Endothelial cell of umbilical vein (primary cell): ENCODE results near the gene LRRC59. TPM values are rescaled to one million over a fixed set of nuclear protein-coding genes. Genes with fewer than 3 reads are reported as not detected.

ENCODE experiments used
- Bru-seq: library from RNA; stranded (reverse); fragments of 400-500 nt; gene quantifications from one replicate; lab custom pipeline; 2021; lab: Mats Ljungman, UMichigan
- BruChase-seq, 2 experiments: library from RNA; stranded (reverse); fragments of 400-500 nt; gene quantifications; one replicate each; lab custom pipeline; 2021; lab: Mats Ljungman, UMichigan
- BruUV-seq: library from RNA; stranded (reverse); fragments of 400-500 nt; replicated peaks from 2 replicates; lab custom pipeline; 2021; lab: Mats Ljungman, UMichigan
- CTCF ChIA-PET: fragments of 300-600, 350-600 bp; sonication (Branson Sonifier 250); formaldehyde crosslinking; loops from one replicate; lab custom pipeline; 2021; ENCODE audit warnings: antibody characterized with exemption, inconsistent platforms; lab: Charles Lee
- POLR2A ChIA-PET: fragments of 300-600, 350-600 bp; sonication (Branson Sonifier 250); formaldehyde crosslinking; loops from one replicate; lab custom pipeline; 2021; ENCODE audit warnings: antibody characterized with exemption, inconsistent platforms; lab: Charles Lee
- DNase-seq: peaks from one replicate; pipeline ENCODE4 v3.0.0-alpha.2; 2011; ENCODE audit warnings: low read depth, low spot score
- FAIRE-seq: peaks from 2 replicates; lab custom pipeline; 2011; peaks lifted over from hg19 to GRCh38; lab: Jason Lieb, UNC
- H2AFZ ChIP-seq: 2 replicates; pipeline ENCODE4 v1.6.0; 2012; ENCODE audit warnings: low read depth, low read length, control low read depth, inconsistent platforms
- H3K27ac ChIP-seq: 2 replicates; pipeline ENCODE4 v1.5.1; 2011; ENCODE audit warnings: low read depth, mild to moderate bottlenecking, control low read depth, low read length, moderate library complexity; ENCODE audit not compliant: insufficient read depth
- H3K27me3 ChIP-seq, 2 experiments: 2 replicates each; pipeline versions ENCODE4 v1.6.0 to v1.6.1; 2011; ENCODE audit warnings: low read length in 2 of 2, mixed read lengths in 1 of 2; ENCODE audit not compliant: control insufficient read depth in 2 of 2, insufficient read depth in 2 of 2
- H3K36me3 ChIP-seq, 2 experiments: 2 replicates in 1 of 2; 3 replicates in 1 of 2; pipeline ENCODE4 v1.5.1; 2011; ENCODE audit warnings: low read length in 2 of 2, mild to moderate bottlenecking in 1 of 2, moderate library complexity in 1 of 2; ENCODE audit not compliant: control insufficient read depth in 2 of 2, insufficient read depth in 2 of 2; ENCODE audit errors: extremely low read depth in 1 of 2
- H3K4me1 ChIP-seq: 3 replicates; pipeline ENCODE4 v1.5.1; 2011; ENCODE audit warnings: mild to moderate bottlenecking, low read length; ENCODE audit not compliant: control insufficient read depth, insufficient read depth; ENCODE audit errors: extremely low read depth
- H3K4me2 ChIP-seq: 2 replicates; pipeline ENCODE4 v1.6.1; 2011; ENCODE audit warnings: low read length, control low read depth, mixed read lengths; ENCODE audit not compliant: insufficient read depth
- H3K4me3 ChIP-seq, 3 experiments: fragments of 200-600 bp in 1 of 3; sonication (generic), shearing (Covaris generic) in 1 of 3; replicated peaks in 1 of 3; 2 replicates each; pipeline ENCODE4 v1.5.1; 2011 to 2016; ENCODE audit warnings: control low read depth in 3 of 3, low read length in 3 of 3, mild to moderate bottlenecking in 2 of 3, inconsistent platforms in 1 of 3, low read depth in 1 of 3, moderate library complexity in 1 of 3; ENCODE audit not compliant: insufficient read depth in 1 of 3
- H3K79me2 ChIP-seq: 2 replicates; pipeline ENCODE4 v1.6.0; 2012; ENCODE audit warnings: low read length, inconsistent platforms; ENCODE audit not compliant: control insufficient read depth, insufficient read depth
- H3K9ac ChIP-seq: replicated peaks from 2 replicates; pipeline ENCODE3; 2011; ENCODE audit warnings: low read length, control low read depth; ENCODE audit not compliant: insufficient read depth; ENCODE audit errors: extremely low read depth
- H3K9me1 ChIP-seq: replicated peaks from 3 replicates; pipeline ENCODE4 v1.6.0; 2011; ENCODE audit warnings: mild to moderate bottlenecking, low read length; ENCODE audit not compliant: control insufficient read depth, insufficient read depth; ENCODE audit errors: extremely low read depth
- H3K9me3 ChIP-seq: replicated peaks from 2 replicates; pipeline ENCODE4 v1.5.1; 2012; ENCODE audit warnings: low read length, inconsistent platforms; ENCODE audit not compliant: control insufficient read depth, insufficient read depth
- H4K20me1 ChIP-seq: replicated peaks from 2 replicates; pipeline ENCODE3; 2011; ENCODE audit warnings: mild to moderate bottlenecking, low read length; ENCODE audit not compliant: control insufficient read depth, insufficient read depth; ENCODE audit errors: extremely low read depth
- EZH2 ChIP-seq: IDR thresholded peaks from 2 replicates; pipeline ENCODE4 v1.6.1; 2012; ENCODE audit warnings: borderline replicate concordance, low read depth, mild to moderate bottlenecking, moderate library complexity, low read length, inconsistent platforms; ENCODE audit not compliant: severe bottlenecking
- FOS ChIP-seq: IDR thresholded peaks from 2 replicates; pipeline ENCODE4 v1.6.1; 2011; ENCODE audit warnings: mild to moderate bottlenecking, low read length, moderate library complexity, borderline replicate concordance; ENCODE audit not compliant: insufficient read depth
- GATA2 ChIP-seq: IDR thresholded peaks from 2 replicates; pipeline ENCODE4 v1.7.0; 2011; ENCODE audit warnings: low read depth, mild to moderate bottlenecking, moderate library complexity, mixed read lengths, low read length; ENCODE audit not compliant: insufficient read length, insufficient read depth
- JUN ChIP-seq: IDR thresholded peaks from 2 replicates; pipeline ENCODE4 v1.6.1; 2011; ENCODE audit warnings: borderline replicate concordance, low read depth; ENCODE audit not compliant: insufficient read length, insufficient read depth
- MYC ChIP-seq: IDR thresholded peaks from one replicate; pipeline ENCODE4 v1.6.1; 2011; ENCODE audit warnings: mild to moderate bottlenecking, low read depth, low read length
- POLR2A ChIP-seq: IDR thresholded peaks from 2 replicates; pipeline ENCODE4 v1.6.1; 2012; ENCODE audit warnings: low read depth, mild to moderate bottlenecking, control low read depth, low read length
- POLR2AphosphoS5 ChIP-seq: IDR thresholded peaks from 2 replicates; pipeline ENCODE4 v1.6.1; 2012; ENCODE audit warnings: low read depth, mild to moderate bottlenecking, control low read depth, low read length, moderate library complexity; ENCODE audit not compliant: insufficient read depth
- dilution Hi-C: fragments of 300-500 bp; cut with MboI; formaldehyde crosslinking; loops from one replicate; pipeline ENCODE4 v1.15.0; 2019; ENCODE audit warnings: low sequenced_read_pairs; ENCODE audit not compliant: extremely low pct_ligation_motif_present
- intact Hi-C: fragments of 100-400 bp; cut with micrococcal nuclease; formaldehyde crosslinking; loops from one replicate; pipeline ENCODE4 v1.10.0; 2022
- long read RNA-seq: library from polyadenylated mRNA; stranded (forward); transcript quantifications from one replicate; pipeline ENCODE4 v2.0.0, GENCODE V29; 2021
- polyA minus RNA-seq, 3 experiments: library from RNA; depleted of rRNA, polyadenylated mRNA; stranded (reverse); fragments of >200 nt; gene quantifications; 1 replicate in 1 of 3; 2 replicates in 2 of 3; pipeline ENCODE4 v1.2.3, GENCODE V29; 2011
- polyA plus RNA-seq, 4 experiments: library from polyadenylated mRNA; depleted of rRNA in 3 of 4; stranded (reverse) in 3 of 4; unstranded in 1 of 4; fragments of >200 nt; gene quantifications; 2 replicates each; pipeline versions ENCODE4 v1.2.1 to v1.2.3, GENCODE V29; 2011 to 2012; ENCODE audit warnings: missing spikeins in 1 of 4
- total RNA-seq: library from RNA; stranded (reverse); gene quantifications from 2 replicates; pipeline ENCODE4 v1.2.3, GENCODE V29; 2021
- TF ChIP-seq, protein P1 (sequence below): IDR thresholded peaks from 2 replicates; pipeline ENCODE4 v1.6.1; 2011; ENCODE audit not compliant: insufficient read depth, insufficient read length
- TF ChIP-seq, protein P2 (sequence below), 2 donors: IDR thresholded peaks; 1 replicate in 1 of 2; 2 replicates in 1 of 2; pipeline ENCODE4 v1.5.1; 2011; ENCODE audit warnings: low read length in 2 of 2, mild to moderate bottlenecking in 2 of 2, moderate library complexity in 2 of 2, control low read depth in 1 of 2, inconsistent platforms in 1 of 2, low read depth in 1 of 2; ENCODE audit not compliant: insufficient read depth in 1 of 2; ENCODE audit errors: extremely low read depth in 1 of 2

The LRRC59 gene
- 179 and 183 TPM in 2 replicates for total RNA-seq
- 88.3 and 93.9 TPM in 2 replicates for polyA plus RNA-seq
- 114 and 124 TPM in 2 replicates for polyA plus RNA-seq (2011; cell fraction: cytosol; rRNA removed)
- 80.0 and 87.0 TPM in 2 replicates for polyA plus RNA-seq (2011; cell fraction: nucleus; rRNA removed)
- 205 and 230 TPM in 2 replicates for polyA plus RNA-seq (2012)
- polyA minus RNA-seq = 137 and 138 TPM in 2 replicates
- polyA minus RNA-seq (2011; cell fraction: cytosol; rRNA and poly(A)+ RNA removed) = 76.6 TPM
- 55.9 and 75.2 TPM in 2 replicates for polyA minus RNA-seq (2011; cell fraction: nucleus; rRNA and poly(A)+ RNA removed)
- Bru-seq, nascent RNA = percentile 94 among the genes with signal in this experiment
- percentile 97 among the genes with signal in this experiment for BruChase-seq, experiment 1, labeled RNA remaining after a 6-hour chase
- BruChase-seq, experiment 2, labeled RNA remaining after a 2-hour chase = percentile 93 among the genes with signal in this experiment
- long read RNA-seq, transcript LRRC59-201 (7 exons, 2,910 nt) = major isoform, 263 of 297 reads
- long read RNA-seq, partial matches to known transcripts = 10 of 297 reads
- long read RNA-seq, other reads (novel, unspliced or antisense) = 24 of 297 reads

DNA sequence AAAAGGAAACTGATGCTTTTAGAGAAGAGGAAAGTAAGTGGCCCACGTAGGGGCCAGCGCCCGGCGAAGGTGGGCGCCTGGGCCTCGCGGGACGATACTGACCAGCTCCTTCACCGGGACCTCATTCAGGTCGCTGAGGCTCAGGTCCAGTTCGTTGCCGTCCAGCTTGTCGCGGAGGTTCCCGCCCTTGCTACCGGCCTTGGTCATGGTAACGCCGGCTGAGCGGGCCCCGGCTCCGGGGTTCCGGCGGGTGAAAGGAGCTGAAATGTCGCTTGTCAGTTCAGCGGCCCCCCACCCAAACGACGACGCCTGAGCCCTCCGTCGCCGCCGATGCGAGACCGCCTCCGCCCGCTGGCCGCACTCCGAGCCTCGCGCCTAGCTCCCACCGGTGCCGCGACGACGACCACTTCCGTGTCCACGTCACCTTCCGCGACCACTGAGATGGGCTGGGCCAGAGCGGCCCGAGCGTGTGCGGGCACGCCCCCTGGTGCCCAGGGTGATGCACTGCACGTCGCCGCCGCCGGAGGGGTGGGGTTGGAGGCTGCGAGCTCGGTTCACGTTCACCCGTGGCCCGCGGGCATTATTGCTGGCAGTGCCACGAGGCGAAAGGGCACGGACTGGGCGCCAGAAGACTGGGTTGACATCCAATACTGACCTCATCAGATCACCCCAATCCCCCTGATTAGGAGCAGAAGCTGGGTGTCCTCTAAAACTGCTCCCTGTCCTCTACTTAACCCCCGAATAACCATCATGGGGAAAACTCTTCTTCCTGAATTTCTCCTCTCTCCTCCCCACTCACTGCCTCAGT, at the start of gene LRRC59:
Gene LRRC59, minus strand, starts transcription at position 413 of the 808 bp plus-strand sequence. Its CDS starts 206 bp downstream, at position 207.
- intact Hi-C loops = loop anchor here (1.0 to 2.0 kb wide), 2 partner anchors 29 to 82 kb away; partner anchors contain the start of gene ACSF2

More for the DNA sequence above, at the start of gene LRRC59:
- Histone ChIP-seq H3K4me1 (peaks cover 21% of the 10 kb centered on the region), H3K27me3 (no peaks in the 10 kb centered on the region), H3K79me2 (peaks cover 44% of the 10 kb centered on the region), H3K4me3 (peak within 1 kb of the TSS; percentile 39 to 89 (median 67)), H3K27ac (peak within 1 kb of the TSS; percentile 63), H3K9me1 (no peaks in the 10 kb centered on the region), H3K36me3 (peaks cover 21 to 26% of the 10 kb centered on the region in 2 experiments), H2AFZ (peak within 1 kb of the TSS; percentile 66), H4K20me1 (peaks cover 3% of the 10 kb centered on the region), H3K4me2 (peak within 1 kb of the TSS; percentile 96), H3K9ac (peak within 1 kb of the TSS; percentile 90), H3K9me3 (no peaks in the 10 kb centered on the region)
- peak; percentile 88 for DNase-seq
- peak; percentile 94 for FAIRE-seq
- ChIA-PET CTCF (interaction anchor here (0.6 to 4.6 kb wide), 34 partner anchors 9 to 242 kb away, joined by 3 to 44 read pairs (median 5); partner anchors contain the start of genes ACSF2 and RSAD1), POLR2A (interaction anchor here (0.5 to 1.7 kb wide), 5 partner anchors 13 to 82 kb away, joined by 3 to 8 read pairs (median 4); partner anchors contain the start of genes ACSF2 and RSAD1)
- TF ChIP-seq POLR2A (peak; percentile 81), JUN (no peak), FOS (no peak), GATA2 (no peak), MYC (peak; percentile 92), EZH2 (no peak), POLR2AphosphoS5 (peak; percentile 95)
- TF ChIP-seq, protein P1, sequence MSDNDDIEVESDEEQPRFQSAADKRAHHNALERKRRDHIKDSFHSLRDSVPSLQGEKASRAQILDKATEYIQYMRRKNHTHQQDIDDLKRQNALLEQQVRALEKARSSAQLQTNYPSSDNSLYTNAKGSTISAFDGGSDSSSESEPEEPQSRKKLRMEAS = peak; percentile 46
- TF ChIP-seq, protein P2, sequence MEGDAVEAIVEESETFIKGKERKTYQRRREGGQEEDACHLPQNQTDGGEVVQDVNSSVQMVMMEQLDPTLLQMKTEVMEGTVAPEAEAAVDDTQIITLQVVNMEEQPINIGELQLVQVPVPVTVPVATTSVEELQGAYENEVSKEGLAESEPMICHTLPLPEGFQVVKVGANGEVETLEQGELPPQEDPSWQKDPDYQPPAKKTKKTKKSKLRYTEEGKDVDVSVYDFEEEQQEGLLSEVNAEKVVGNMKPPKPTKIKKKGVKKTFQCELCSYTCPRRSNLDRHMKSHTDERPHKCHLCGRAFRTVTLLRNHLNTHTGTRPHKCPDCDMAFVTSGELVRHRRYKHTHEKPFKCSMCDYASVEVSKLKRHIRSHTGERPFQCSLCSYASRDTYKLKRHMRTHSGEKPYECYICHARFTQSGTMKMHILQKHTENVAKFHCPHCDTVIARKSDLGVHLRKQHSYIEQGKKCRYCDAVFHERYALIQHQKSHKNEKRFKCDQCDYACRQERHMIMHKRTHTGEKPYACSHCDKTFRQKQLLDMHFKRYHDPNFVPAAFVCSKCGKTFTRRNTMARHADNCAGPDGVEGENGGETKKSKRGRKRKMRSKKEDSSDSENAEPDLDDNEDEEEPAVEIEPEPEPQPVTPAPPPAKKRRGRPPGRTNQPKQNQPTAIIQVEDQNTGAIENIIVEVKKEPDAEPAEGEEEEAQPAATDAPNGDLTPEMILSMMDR (IDR thresholded peaks at IDR 0.05; ENCODE audit: extremely low read depth in 1 of 2, insufficient read depth in 1 of 2, low read depth in 1 of 2, low read length in 2 of 2) = peak; percentile 99 to 100
- dilution Hi-C loops = no loop called here
- TSS peak; percentile 35 for BruUV-seq
